ENCODE results near the gene UBE2D2. TPM values are rescaled to one million over a fixed set of nuclear protein-coding genes. Genes with fewer than 3 reads are reported as not detected.

UBE2D2 gene
- polyA plus RNA-seq, 1 donor from 2014 or later: 118 TPM

GRCh38 chr5:139642891-139643871, 82.0 kb downstream of the UBE2D2 start:
- H4K20me1 ChIP-seq (ENCODE audit: insufficient read depth): no peaks in the 10 kb centered on the region
- no peaks in the 10 kb centered on the region for H3K36me3 ChIP-seq (ENCODE audit: insufficient read depth, low read length)
- H3K9me3 ChIP-seq (ENCODE audit: low read length): no peaks in the 10 kb centered on the region
- TF ChIP-seq REST (IDR thresholded peaks at IDR 0.05; ENCODE audit: borderline replicate concordance) (no peak), POLR2AphosphoS5 (IDR thresholded peaks at IDR 0.05) (peak; percentile 29)
- H3K27me3 ChIP-seq (ENCODE audit: insufficient read depth, low read depth, low read length): peaks cover 17% of the 10 kb centered on the region
- no peak overlapping the region for H3K9ac ChIP-seq (ENCODE audit: low read length)
- H2AFZ ChIP-seq (ENCODE audit: low read depth, low read length): no peak overlapping the region
- no peaks in the 10 kb centered on the region for H3K9me2 ChIP-seq (ENCODE audit: insufficient read depth, low read length)
- no peaks in the 10 kb centered on the region for H3F3A ChIP-seq (ENCODE audit: insufficient read depth, low read length, poor library complexity, severe bottlenecking)
- no peak overlapping the region for H3K4me2 ChIP-seq (ENCODE audit: low read length)
- H3K4me3 ChIP-seq (ENCODE audit: low read length): no peak overlapping the region
- H3K27ac ChIP-seq (ENCODE audit: low read length): no peak overlapping the region
- H3K79me2 ChIP-seq (replicated peaks; ENCODE audit: insufficient read depth, low read length): no peaks in the 10 kb centered on the region

- Histone ChIP-seq H3K9ac (ENCODE audit: low read length) (no peak overlapping the region), H3K9me3 (ENCODE audit: low read length) (no peaks in the 10 kb centered on the region), H2AFZ (ENCODE audit: low read depth, low read length) (no peak overlapping the region), H3K9me2 (ENCODE audit: insufficient read depth, low read length) (no peaks in the 10 kb centered on the region), H3K27ac (ENCODE audit: low read length) (no peak overlapping the region), H3F3A (ENCODE audit: insufficient read depth, low read length, poor library complexity, severe bottlenecking) (no peaks in the 10 kb centered on the region), H4K20me1 (ENCODE audit: insufficient read depth) (no peaks in the 10 kb centered on the region), H3K4me2 (ENCODE audit: low read length) (no peak overlapping the region), H3K79me2 (replicated peaks; ENCODE audit: insufficient read depth, low read length) (peaks cover 2% of the 10 kb centered on the region), H3K27me3 (ENCODE audit: insufficient read depth, low read depth, low read length) (peaks cover 17% of the 10 kb centered on the region), H3K4me3 (ENCODE audit: low read length) (no peak overlapping the region), H3K36me3 (ENCODE audit: insufficient read depth, low read length) (no peaks in the 10 kb centered on the region)
- TF ChIP-seq EZH2 (IDR thresholded peaks at IDR 0.05; ENCODE audit: borderline replicate concordance, insufficient read depth, low read length, poor library complexity, severe bottlenecking): no peak
- TF ChIP-seq RAD21 (conservative IDR thresholded peaks at IDR 0.05): no peak
- no peak for TF ChIP-seq TAF1 (IDR thresholded peaks at IDR 0.05; ENCODE audit: low read depth)
- no peak for TF ChIP-seq SMC3 (conservative IDR thresholded peaks at IDR 0.05; ENCODE audit: poor library complexity)
- TF ChIP-seq EP300 (conservative IDR thresholded peaks at IDR 0.05; ENCODE audit: poor library complexity, severe bottlenecking): no peak
- TF ChIP-seq REST (IDR thresholded peaks at IDR 0.05; ENCODE audit: borderline replicate concordance): no peak
- TF ChIP-seq CTCF (IDR thresholded peaks at IDR 0.05; ENCODE audit: poor library complexity, severe bottlenecking): no peak
- no peak for TF ChIP-seq MXI1 (conservative IDR thresholded peaks at IDR 0.05; ENCODE audit: poor library complexity, severe bottlenecking)
- no peak for TF ChIP-seq POLR2AphosphoS5 (IDR thresholded peaks at IDR 0.05)
These were observed 82.9 kb downstream of the UBE2D2 start for GRCh38 chr5:139644001-139644456.
